ENCODE results near the gene UACA.

DNA sequence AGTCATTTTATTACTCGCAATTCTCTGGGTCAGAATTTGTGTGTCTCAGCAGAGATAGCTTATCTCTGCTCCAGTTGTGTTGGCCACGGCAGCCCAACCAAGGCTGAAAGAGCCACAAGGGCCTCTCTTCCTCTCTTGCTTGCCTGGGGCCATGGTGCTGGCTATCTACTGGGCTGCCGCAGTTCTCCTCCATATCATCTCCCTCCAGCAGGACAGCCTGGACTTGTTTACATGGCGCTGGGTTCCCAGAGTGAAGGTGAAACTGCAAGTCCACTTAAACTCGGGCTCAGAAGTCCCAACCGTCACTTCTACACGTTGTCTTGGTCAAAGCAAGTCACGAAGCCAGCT is 134.8 kb downstream of the UACA start:
- TF ChIP-seq, protein P1, sequence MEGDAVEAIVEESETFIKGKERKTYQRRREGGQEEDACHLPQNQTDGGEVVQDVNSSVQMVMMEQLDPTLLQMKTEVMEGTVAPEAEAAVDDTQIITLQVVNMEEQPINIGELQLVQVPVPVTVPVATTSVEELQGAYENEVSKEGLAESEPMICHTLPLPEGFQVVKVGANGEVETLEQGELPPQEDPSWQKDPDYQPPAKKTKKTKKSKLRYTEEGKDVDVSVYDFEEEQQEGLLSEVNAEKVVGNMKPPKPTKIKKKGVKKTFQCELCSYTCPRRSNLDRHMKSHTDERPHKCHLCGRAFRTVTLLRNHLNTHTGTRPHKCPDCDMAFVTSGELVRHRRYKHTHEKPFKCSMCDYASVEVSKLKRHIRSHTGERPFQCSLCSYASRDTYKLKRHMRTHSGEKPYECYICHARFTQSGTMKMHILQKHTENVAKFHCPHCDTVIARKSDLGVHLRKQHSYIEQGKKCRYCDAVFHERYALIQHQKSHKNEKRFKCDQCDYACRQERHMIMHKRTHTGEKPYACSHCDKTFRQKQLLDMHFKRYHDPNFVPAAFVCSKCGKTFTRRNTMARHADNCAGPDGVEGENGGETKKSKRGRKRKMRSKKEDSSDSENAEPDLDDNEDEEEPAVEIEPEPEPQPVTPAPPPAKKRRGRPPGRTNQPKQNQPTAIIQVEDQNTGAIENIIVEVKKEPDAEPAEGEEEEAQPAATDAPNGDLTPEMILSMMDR (IDR thresholded peaks at IDR 0.05), result no peak
- TF ChIP-seq EP300 (IDR thresholded peaks at IDR 0.05) (no peak), POLR2AphosphoS5 (IDR thresholded peaks at IDR 0.05) (no peak), POLR2A (IDR thresholded peaks at IDR 0.05) (no peak)

Data from stomach (tissue), 4 donors.